Measurements from ENCODE around the gene CCDC88B. TPM values are rescaled to one million over a fixed set of nuclear protein-coding genes. Genes with fewer than 3 reads are reported as not detected.

CCDC88B gene
- total and polyA plus RNA-seq, 10 of the 15 experiments (the other 5 are each of a cell fraction or from before 2014, with no cell fraction given): 0.24 to 66.0 (median 19.2) TPM

DNA sequence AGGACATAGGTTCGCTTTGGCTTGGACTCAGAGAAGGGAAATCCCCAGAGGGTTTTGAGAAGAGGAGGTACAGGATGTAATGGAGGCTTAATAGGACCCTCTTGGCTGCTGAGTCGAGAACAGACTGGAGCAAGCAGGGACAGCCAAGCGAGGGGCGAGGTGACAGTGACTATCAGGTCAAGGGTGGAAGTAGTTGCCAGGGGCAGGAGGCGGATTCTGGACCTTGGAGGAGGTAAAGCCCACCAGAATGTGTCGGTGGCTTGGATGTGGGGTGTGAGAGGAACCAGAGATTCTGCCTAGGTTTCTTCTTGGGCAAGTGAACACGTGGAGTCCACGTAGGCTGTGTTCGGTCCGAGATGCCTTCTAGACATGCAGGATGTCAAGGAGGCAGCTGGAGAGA is 27.1 kb upstream of the CCDC88B start:
- DNase-seq (ENCODE audit: low read depth, low spot score) (no peak), ATAC-seq (no peak), FAIRE-seq (no peak)
- POLR2A ChIA-PET: interaction anchor here (1.1 to 1.9 kb wide), 2 partner anchors 42 to 47 kb away, joined by 3 to 7 read pairs; no protein-coding TSS in a partner anchor
- Histone ChIP-seq H4K20me1 (ENCODE audit: control insufficient read depth, insufficient read depth) (no peaks in the 10 kb centered on the region), H3K27me3 (replicated peaks in 1 of 2; ENCODE audit: control insufficient read depth in 2 of 2, insufficient read depth in 2 of 2, low read length in 1 of 2) (no peaks in the 10 kb centered on the region), H3K9me3 (replicated peaks; ENCODE audit: control insufficient read depth, insufficient read depth, low read length) (no peaks in the 10 kb centered on the region), H3K27ac (ENCODE audit: control insufficient read depth, insufficient read depth) (no peak overlapping the region), H2AFZ (ENCODE audit: control insufficient read depth, low read depth, low read length) (no peak overlapping the region), H3K79me2 (ENCODE audit: control insufficient read depth, insufficient read depth, low read length) (peaks cover 14% of the 10 kb centered on the region), H3K9ac (ENCODE audit: control insufficient read depth, insufficient read depth, low read length) (no peak overlapping the region), H3K4me3 (no peak overlapping the region), H3K36me3 (ENCODE audit: control insufficient read depth in 2 of 2, insufficient read depth in 2 of 2, low read length in 1 of 2) (peaks cover 0 to 8% of the 10 kb centered on the region in 2 experiments; a peak in 3 of 4 replicates), H3K4me1 (ENCODE audit: control insufficient read depth, insufficient read depth, low read length) (peaks cover 5% of the 10 kb centered on the region), H3K4me2 (ENCODE audit: control insufficient read depth, insufficient read depth) (no peak overlapping the region)
- SMC1A ChIA-PET (ENCODE audit: uncharacterized antibody, unreplicated experiment): no interaction called here
- in situ Hi-C loops (cut with MboI): no loop called here
- BruUV-seq (replicated peaks): no TSS peak
- CTCF ChIA-PET: interaction anchor here (1.8 kb wide), 1 partner anchor 19 kb away, joined by 5 read pairs; no protein-coding TSS in a partner anchor
- TF ChIP-seq ETV6 (conservative IDR thresholded peaks at IDR 0.05 in 1 of 2, IDR thresholded peaks at IDR 0.05 in 1 of 2; ENCODE audit: borderline replicate concordance in 1 of 2, low read depth in 1 of 2): no peak
- no peak for TF ChIP-seq MEF2A (IDR thresholded peaks at IDR 0.05; ENCODE audit: insufficient read depth, low read depth, low read length)
- no peak for TF ChIP-seq NBN (IDR thresholded peaks at IDR 0.05)
- WGBS (ENCODE audit: insufficient coverage, insufficient replicate concordance, low lambda C conversion rate, missing lambda C conversion rate): 88% methylated on average over 10 of the region's 10 CpGs
- RAD21 ChIA-PET (ENCODE audit: unreplicated experiment): no interaction called here
- intact Hi-C loops (cut with micrococcal nuclease; ENCODE audit: unreplicated experiment): no loop called here

DNA sequence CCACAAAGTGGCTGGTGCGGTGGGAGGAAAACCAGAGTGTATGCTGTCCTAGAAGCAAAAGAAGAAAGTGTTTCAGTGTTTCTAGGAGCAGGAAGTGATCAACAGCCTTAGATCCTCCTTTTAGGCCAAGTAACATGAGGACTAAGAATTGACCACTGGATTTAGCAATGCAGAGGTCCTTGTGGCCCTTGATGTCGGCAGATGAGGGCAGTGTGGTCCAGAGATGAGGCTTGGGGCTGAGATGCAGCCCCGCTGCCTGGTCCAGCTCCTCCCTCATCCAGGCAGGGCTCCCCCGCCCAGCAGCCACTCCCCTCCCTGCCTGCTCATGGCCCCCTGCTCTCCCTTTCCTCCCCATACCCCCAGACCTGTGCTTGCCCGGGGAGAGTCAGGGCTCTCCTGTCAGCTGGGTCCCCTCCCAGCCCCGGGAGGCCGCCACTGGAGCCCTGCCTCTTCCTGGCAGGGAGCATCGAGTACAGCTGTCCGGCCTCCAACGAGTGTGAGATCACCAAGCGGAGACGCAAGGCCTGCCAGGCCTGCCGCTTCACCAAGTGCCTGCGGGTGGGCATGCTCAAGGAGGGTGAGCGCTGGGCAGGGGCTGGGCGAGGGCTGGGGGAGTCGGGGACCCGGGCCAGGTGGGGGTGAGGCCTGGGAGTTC is 26.4 kb upstream of the CCDC88B start:
- Histone ChIP-seq H3K27me3 (replicated peaks in 1 of 2; ENCODE audit: control insufficient read depth in 2 of 2, insufficient read depth in 2 of 2, low read length in 1 of 2) (no peaks in the 10 kb centered on the region), H3K4me3 (no peak overlapping the region), H3K79me2 (ENCODE audit: control insufficient read depth, insufficient read depth, low read length) (peaks cover 19% of the 10 kb centered on the region), H3K4me2 (ENCODE audit: control insufficient read depth, insufficient read depth) (no peak overlapping the region), H3K4me1 (ENCODE audit: control insufficient read depth, insufficient read depth, low read length) (peaks cover 5% of the 10 kb centered on the region), H4K20me1 (ENCODE audit: control insufficient read depth, insufficient read depth) (no peaks in the 10 kb centered on the region), H3K9ac (ENCODE audit: control insufficient read depth, insufficient read depth, low read length) (no peak overlapping the region), H2AFZ (ENCODE audit: control insufficient read depth, low read depth, low read length) (no peak overlapping the region), H3K9me3 (replicated peaks; ENCODE audit: control insufficient read depth, insufficient read depth, low read length) (no peaks in the 10 kb centered on the region), H3K27ac (ENCODE audit: control insufficient read depth, insufficient read depth) (no peak overlapping the region), H3K36me3 (ENCODE audit: control insufficient read depth in 2 of 2, insufficient read depth in 2 of 2, low read length in 1 of 2) (peaks cover 0 to 8% of the 10 kb centered on the region in 2 experiments; a peak in 3 of 4 replicates)
- ChIA-PET RAD21 (ENCODE audit: unreplicated experiment) (no interaction called here), POLR2A (interaction anchor here (1.1 kb wide), 1 partner anchor 46 kb away, joined by 3 read pairs; no protein-coding TSS in a partner anchor), SMC1A (ENCODE audit: uncharacterized antibody, unreplicated experiment) (no interaction called here), CTCF (interaction anchor here (1.8 kb wide), 1 partner anchor 18 kb away, joined by 5 read pairs; no protein-coding TSS in a partner anchor)
- DNase-seq (ENCODE audit: low read depth, low spot score): no peak
- WGBS (ENCODE audit: insufficient coverage, insufficient replicate concordance, low lambda C conversion rate, missing lambda C conversion rate): 85% methylated on average over 15 of the region's 18 CpGs
- no peak for ATAC-seq
- in situ Hi-C loops (cut with MboI): no loop called here
- no peak for FAIRE-seq
- no TSS peak for BruUV-seq (replicated peaks)
- intact Hi-C loops (cut with micrococcal nuclease; ENCODE audit: unreplicated experiment): no loop called here
- TF ChIP-seq, protein P1, sequence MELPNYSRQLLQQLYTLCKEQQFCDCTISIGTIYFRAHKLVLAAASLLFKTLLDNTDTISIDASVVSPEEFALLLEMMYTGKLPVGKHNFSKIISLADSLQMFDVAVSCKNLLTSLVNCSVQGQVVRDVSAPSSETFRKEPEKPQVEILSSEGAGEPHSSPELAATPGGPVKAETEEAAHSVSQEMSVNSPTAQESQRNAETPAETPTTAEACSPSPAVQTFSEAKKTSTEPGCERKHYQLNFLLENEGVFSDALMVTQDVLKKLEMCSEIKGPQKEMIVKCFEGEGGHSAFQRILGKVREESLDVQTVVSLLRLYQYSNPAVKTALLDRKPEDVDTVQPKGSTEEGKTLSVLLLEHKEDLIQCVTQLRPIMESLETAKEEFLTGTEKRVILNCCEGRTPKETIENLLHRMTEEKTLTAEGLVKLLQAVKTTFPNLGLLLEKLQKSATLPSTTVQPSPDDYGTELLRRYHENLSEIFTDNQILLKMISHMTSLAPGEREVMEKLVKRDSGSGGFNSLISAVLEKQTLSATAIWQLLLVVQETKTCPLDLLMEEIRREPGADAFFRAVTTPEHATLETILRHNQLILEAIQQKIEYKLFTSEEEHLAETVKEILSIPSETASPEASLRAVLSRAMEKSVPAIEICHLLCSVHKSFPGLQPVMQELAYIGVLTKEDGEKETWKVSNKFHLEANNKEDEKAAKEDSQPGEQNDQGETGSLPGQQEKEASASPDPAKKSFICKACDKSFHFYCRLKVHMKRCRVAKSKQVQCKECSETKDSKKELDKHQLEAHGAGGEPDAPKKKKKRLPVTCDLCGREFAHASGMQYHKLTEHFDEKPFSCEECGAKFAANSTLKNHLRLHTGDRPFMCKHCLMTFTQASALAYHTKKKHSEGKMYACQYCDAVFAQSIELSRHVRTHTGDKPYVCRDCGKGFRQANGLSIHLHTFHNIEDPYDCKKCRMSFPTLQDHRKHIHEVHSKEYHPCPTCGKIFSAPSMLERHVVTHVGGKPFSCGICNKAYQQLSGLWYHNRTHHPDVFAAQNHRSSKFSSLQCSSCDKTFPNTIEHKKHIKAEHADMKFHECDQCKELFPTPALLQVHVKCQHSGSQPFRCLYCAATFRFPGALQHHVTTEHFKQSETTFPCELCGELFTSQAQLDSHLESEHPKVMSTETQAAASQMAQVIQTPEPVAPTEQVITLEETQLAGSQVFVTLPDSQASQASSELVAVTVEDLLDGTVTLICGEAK (IDR thresholded peaks at IDR 0.05; ENCODE audit: borderline replicate concordance): no peak
- TF ChIP-seq TCF3 (IDR thresholded peaks at IDR 0.05; ENCODE audit: borderline replicate concordance, insufficient read depth, low read depth, low read length) (no peak), KLF5 (IDR thresholded peaks at IDR 0.05; ENCODE audit: partially characterized antibody) (no peak), EP300 (IDR thresholded peaks at IDR 0.05; ENCODE audit: borderline replicate concordance in 1 of 2, control insufficient read depth in 1 of 2, low read depth in 2 of 2, low read length in 2 of 2) (no peak), ZNF217 (IDR thresholded peaks at IDR 0.05) (no peak), POLR2AphosphoS5 (IDR thresholded peaks at IDR 0.05; ENCODE audit: low read length) (no peak)
